Stimulated activated CD8-positive, alpha-beta memory T cell treated with anti-CD3 and anti-CD28 coated beads, Interleukin-12 subunit alpha, Interleukin-12 subunit beta, amount 100 ng/mL, for 24 hours (primary cell): ENCODE data around the gene PVALB.

Experiments used
- DNase-seq: peaks from one replicate; pipeline ENCODE4 v3.0.0-alpha.2; 2020; ENCODE audit errors: extremely low read depth

PVALB gene

GRCh38 chr22:36846949-36847348, 30.1 kb upstream of the PVALB start:
- DNase-seq, result no peak

- DNase-seq, result no peak
These were observed 29.4 kb upstream of the PVALB start for GRCh38 chr22:36846271-36846670.

GRCh38 chr22:36840106-36840505, 23.3 kb upstream of the PVALB start:
- DNase-seq, result no peak

- no peak for DNase-seq
These were observed 22.7 kb upstream of the PVALB start for GRCh38 chr22:36839356-36840073.

DNA sequence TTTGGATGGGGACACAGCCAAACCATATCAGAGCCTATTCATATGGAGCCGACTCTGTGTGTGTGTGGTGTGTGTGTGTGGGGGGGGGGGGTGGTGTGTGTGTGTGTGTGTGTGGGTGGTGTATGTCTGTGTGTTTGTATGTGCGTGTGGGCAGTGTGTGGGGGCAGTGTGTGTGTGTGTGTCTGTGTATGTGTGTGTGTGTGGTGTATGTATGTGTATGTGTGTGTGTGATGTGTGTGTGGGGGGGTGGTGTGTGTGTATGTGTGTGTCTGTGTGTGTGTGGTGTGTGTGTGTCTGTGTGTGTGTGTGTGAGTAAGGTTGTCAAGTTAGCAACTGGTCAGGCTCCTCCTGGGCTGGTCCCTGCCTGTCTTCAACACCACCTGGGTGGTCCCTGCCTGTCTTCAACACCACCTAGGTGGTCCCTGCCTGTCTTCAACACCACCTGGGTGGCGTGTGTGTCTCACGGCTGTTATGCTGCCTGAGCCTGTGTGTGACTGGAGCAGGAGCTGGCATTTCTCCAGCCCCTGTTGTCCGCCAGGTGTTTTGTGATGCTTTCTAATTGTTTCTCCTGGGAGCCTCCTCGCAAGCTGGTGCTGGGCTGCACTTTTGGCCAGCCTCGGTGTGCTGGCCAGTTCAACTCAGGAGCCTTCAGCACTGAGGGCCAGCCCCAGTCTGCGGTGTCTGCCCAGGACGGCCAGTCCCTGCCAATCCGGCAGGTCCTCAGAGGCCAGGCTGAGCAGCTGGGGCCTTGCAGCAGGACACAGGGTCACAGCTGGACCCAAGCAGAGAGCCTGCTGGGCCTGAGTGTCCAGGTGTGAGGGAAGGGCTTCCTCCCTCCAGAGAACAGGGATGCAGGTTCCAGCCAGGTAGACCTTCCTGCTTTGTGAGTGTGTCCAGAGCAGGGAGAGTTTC, 21.5 kb upstream of the PVALB start:
- no peak for DNase-seq

- no peak for DNase-seq
These were observed 19.1 kb upstream of the PVALB start for GRCh38 chr22:36835903-36836302.

- no peak for DNase-seq
These were observed 16.2 kb upstream of the PVALB start for GRCh38 chr22:36833073-36833472.

GRCh38 chr22:36831717-36832116, 14.9 kb upstream of the PVALB start:
- DNase-seq, result no peak

- DNase-seq, result no peak
These were observed 14.4 kb upstream of the PVALB start for GRCh38 chr22:36831206-36831605.

GRCh38 chr22:36830601-36831000, 13.8 kb upstream of the PVALB start:
- no peak for DNase-seq

DNA sequence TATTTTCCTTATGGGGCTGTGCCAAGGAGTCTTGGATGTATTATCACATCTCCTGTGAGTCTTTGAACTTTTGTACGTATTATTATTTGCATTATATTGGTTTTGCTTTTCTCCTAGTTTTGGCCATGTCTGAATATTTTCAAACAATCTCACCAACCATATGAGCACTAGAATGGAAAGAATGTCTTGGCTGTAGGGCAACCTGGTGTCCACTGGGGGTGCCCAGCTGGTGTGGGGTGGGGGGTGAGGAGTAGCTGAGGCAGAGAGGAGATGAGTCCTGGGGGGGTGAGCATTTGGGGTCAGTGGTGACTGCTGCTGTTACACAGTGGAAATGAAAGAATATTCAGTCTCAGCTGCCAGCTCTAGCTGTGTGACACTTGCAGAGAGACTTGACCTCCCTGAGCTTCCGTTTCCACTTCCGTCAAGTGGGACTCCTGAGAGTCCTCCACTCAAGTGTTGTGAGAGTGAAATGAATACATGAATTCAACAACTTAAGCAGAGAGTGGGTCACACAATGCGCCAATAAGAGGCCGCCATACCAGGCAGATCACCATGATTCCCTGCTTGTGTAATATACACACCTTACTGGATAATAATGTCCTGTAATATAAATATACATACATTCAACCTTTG, 12.7 kb upstream of the PVALB start:
- no peak for DNase-seq

DNA sequence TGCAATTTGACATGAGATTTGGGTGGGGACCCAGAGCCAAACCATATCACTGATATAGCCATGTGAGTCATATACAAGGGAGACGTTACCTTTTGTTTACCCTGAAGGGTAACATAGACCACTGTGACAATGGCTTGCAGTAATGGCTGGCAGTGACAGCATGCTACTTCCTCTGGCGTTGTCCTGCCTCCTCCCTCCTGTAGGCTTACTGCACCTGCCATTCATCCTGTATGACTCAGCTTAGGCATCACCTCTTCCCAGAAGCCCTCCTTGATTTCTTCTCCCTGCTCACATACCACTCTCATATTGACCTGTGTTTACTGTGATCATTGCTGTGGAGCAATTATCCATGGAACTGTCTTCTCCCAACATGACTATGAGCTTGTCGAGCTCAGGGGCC, 12.0 kb upstream of the PVALB start:
- DNase-seq, result no peak

DNA sequence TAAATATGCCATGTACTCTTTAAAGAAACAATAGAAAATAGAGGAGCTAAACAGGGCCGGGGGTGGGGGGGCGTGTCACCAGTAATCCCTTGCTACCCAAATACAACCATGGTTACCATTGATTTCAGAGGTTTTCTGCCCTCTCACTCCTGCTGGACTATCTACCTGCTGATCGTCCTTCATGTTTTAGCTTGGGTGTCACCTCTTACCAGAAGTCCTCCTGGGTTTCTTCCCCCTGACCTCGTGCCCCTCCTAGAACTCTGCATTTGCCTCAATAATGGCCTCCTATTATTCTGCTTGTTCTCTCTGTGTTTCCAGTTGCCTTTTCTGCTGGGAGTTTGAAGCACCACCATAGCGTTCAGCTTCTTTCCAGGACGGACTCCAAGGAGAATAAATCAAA, 9.4 kb upstream of the PVALB start:
- no peak for DNase-seq

- no peak for DNase-seq
These were observed 7.8 kb upstream of the PVALB start for GRCh38 chr22:36824655-36825054.

- no peak for DNase-seq
These were observed 6.5 kb upstream of the PVALB start for GRCh38 chr22:36823186-36823839.

- DNase-seq, result no peak
These were observed 5.7 kb upstream of the PVALB start for GRCh38 chr22:36822581-36822980.

DNA sequence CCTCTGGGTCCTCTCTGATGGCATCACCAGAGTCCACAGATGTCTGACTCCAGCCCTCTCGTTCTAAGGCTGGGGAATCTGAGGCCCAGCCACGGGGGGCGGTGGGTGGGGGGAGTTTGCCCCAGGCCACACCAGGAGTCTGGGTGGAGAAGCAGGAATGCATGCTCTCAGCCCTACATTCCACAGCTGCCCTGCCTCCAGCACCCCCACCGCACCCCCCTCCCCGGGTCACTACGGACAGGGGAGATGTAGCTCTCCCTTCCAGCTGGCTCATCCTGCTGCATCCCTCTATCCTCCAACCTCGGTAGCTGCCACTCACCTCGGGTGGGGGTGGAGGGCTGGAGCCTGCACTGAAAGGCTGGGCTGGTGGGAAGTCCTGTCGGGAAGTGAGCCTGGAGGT, 2.3 kb upstream of the PVALB start:
- no peak for DNase-seq

DNA sequence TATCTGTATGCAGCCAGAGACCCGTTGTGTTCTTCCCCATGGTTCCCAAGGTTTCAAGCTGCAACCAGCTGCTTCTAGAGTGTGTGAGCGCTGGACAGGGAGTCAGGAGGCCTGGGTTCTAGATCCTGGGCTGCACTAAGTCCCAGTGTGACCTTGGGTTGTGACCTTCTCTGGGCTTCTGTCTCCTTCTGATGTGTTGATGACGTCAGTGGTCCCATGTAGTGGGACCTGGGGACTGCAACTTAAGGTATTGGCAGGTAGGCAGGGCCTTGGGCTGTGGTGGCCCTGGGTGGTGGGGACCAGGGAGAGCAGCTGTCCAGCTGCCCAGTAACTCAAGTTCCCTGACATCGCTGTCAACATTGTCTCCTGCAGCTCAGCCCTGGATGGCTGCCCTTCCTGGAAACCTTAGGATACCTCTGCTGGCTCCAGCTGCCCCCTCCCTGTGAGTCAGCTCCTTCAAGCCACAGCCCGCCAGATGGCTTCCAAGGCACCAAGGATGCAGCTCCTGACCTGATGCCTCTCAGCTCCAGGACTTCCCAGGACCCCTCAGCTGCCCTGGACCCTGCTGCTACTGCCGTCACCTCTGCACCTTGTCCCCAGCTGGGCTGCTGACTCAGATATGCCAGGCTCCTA, 1.3 kb upstream of the PVALB start:
- no peak for DNase-seq

DNA sequence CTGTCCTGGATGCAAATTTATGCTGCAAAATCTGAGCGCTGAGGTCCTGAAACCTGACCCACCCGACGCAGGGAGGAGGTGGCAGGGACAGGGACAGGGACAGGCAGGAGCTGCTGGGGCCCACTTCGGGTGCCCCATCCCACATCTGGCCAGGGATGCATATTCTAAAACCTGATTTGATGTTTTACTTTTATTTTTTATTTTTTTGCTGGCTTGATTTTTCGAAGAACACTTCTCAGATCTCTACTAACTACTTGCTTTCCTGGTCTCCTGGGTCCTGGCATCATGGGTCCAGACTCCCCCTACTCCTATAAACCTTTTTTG, 652 bp upstream of the PVALB start:
- DNase-seq, result no peak

GRCh38 chr22:36816339-36816635, 548 bp downstream of the PVALB start:
- DNase-seq, result no peak

DNA sequence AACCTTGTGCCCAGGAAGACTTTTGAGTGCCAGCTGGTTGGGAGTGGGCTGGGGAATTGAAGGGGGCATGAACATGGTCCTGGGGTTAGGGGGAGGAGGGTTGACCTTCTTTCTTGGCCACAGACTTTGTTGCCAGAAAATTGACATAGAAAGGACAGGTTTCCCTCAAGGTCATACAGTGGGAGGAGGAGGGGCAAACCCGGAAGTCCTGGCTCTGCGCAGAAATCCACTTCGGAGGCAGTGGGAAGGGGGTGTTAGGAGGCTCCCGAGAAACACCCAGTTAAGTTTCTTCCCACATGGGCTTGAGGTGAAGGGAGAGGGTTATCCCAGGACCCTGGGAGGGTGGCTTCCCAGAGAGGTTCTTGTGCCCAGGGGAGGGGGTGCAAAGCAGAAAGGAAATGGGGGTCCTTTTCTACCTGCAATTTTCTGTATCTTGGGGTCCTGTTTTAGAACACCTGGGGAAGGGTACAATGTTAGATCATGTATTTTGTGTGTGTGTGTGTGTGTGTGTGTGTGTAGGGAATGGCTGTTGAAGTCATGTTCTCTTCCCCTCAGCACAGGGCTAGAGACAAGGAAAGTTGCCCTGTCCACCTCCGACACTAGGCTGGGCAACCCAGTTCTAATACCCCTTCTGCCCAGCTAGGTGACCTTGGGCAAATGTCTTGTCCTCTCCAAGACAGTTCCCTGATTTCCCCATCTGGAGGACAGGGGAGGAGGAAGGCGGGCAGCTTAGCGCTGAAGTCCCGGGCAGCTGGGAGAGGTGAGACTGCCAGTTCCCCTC, 1.1 kb downstream of the PVALB start:
- DNase-seq, result no peak
